ENCODE results near the gene FAM193A. TPM values are rescaled to one million over a fixed set of nuclear protein-coding genes. Genes with fewer than 3 reads are reported as not detected.

Gene FAM193A
- total and polyA plus RNA-seq, 2 experiments from 2014 or later = 12.0 to 22.9 TPM

DNA sequence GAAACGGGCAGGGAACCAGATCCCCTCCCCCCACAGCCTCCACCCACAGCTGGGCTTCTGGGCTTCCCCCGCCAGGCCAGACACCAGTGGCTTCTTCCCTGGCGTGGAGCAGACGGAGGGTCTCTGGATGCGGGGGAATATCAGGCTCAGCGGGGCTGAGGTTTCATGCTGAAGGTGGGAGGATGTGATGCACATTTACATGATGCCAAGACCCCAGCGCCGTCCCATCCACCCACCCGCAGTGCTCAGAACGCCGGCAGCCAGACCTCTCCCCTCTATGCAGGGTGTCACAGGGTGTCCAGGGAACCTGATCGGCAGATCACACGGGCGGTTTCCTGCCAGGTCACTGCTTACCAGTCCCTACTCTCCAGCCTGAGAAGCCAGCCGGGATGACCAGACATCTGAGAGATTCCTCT, 232.5 kb downstream of the FAM193A start:
- no peaks in the 10 kb centered on the region for H4K20me1 ChIP-seq (replicated peaks; ENCODE audit: insufficient read depth)
- H2AFZ ChIP-seq = peak overlapping the region; percentile 80
- no peak for DNase-seq (ENCODE audit: low spot score)
- peaks cover 13% of the 10 kb centered on the region for H3K4me1 ChIP-seq (ENCODE audit: insufficient read depth)
- peak; percentile 8; the same call in 1 of the 3 replicates for ATAC-seq
- peaks cover 7% of the 10 kb centered on the region; the same call in 1 of the 3 replicates for H3K36me3 Mint-ChIP-seq (ENCODE audit: low read depth)
- no peaks in the 10 kb centered on the region for H3F3A ChIP-seq (replicated peaks; ENCODE audit: low read depth)
- H3K79me2 ChIP-seq (replicated peaks; ENCODE audit: insufficient read depth) = no peaks in the 10 kb centered on the region
- no peaks in the 10 kb centered on the region for H3K36me3 ChIP-seq (ENCODE audit: insufficient read depth)
- H3K27me3 ChIP-seq (ENCODE audit: insufficient read depth) = no peaks in the 10 kb centered on the region
- peaks cover 6% of the 10 kb centered on the region; the same call in 2 of the 3 replicates for H3K9me3 Mint-ChIP-seq
- peaks cover 11% of the 10 kb centered on the region for H3K4me1 Mint-ChIP-seq
- no peak overlapping the region for H3K4me3 Mint-ChIP-seq
- H3K9me2 ChIP-seq (ENCODE audit: insufficient read depth) = no peaks in the 10 kb centered on the region
- 0 out of 2 replicates have a peak overlapping the region, but pooled peaks have one; percentile 21 for H3K4me2 ChIP-seq
- H3K27ac Mint-ChIP-seq = no peak overlapping the region
- no peak overlapping the region for H3K4me3 ChIP-seq
- H3K27ac ChIP-seq (ENCODE audit: low read depth) = no peak overlapping the region
- H3K27me3 Mint-ChIP-seq (ENCODE audit: insufficient read depth, low read depth, poor library complexity) = peaks cover 3% of the 10 kb centered on the region
- TF ChIP-seq POLR2AphosphoS5 (IDR thresholded peaks at IDR 0.05; ENCODE audit: low read depth) = no peak
- TF ChIP-seq JUNB (IDR thresholded peaks at IDR 0.05; ENCODE audit: unreplicated experiment) = no peak
- TF ChIP-seq REST (IDR thresholded peaks at IDR 0.05; ENCODE audit: unreplicated experiment) = no peak
- TF ChIP-seq ZNF114 (CRISPR knock-in tag; IDR thresholded peaks at IDR 0.05) = no peak
- no peak for TF ChIP-seq ZNF331 (CRISPR knock-in tag; IDR thresholded peaks at IDR 0.05; ENCODE audit: low read depth)
- no peak for TF ChIP-seq EZH2phosphoT487 (IDR thresholded peaks at IDR 0.05; ENCODE audit: unreplicated experiment)
- TF ChIP-seq ETS1 (IDR thresholded peaks at IDR 0.05) = no peak

- Mint-ChIP-seq H3K9me3 (peaks cover 4% of the 10 kb centered on the region; the same call in 2 of the 3 replicates), H3K4me3 (no peak overlapping the region), H3K27ac (no peak overlapping the region), H3K36me3 (ENCODE audit: low read depth) (peaks cover 3% of the 10 kb centered on the region; the same call in 1 of the 3 replicates), H3K4me1 (peaks cover 11% of the 10 kb centered on the region), H3K27me3 (ENCODE audit: insufficient read depth, low read depth, poor library complexity) (no peaks in the 10 kb centered on the region)
- Histone ChIP-seq H3K4me2 (no peak overlapping the region), H2AFZ (peak overlapping the region; percentile 53; the same call in 1 of the 2 replicates), H3K27ac (ENCODE audit: low read depth) (no peak overlapping the region), H3K4me3 (no peak overlapping the region), H3K79me2 (replicated peaks; ENCODE audit: insufficient read depth) (no peaks in the 10 kb centered on the region), H3K4me1 (ENCODE audit: insufficient read depth) (peaks cover 13% of the 10 kb centered on the region), H4K20me1 (replicated peaks; ENCODE audit: insufficient read depth) (no peaks in the 10 kb centered on the region), H3F3A (replicated peaks; ENCODE audit: low read depth) (no peaks in the 10 kb centered on the region), H3K36me3 (ENCODE audit: insufficient read depth) (no peaks in the 10 kb centered on the region), H3K9me2 (ENCODE audit: insufficient read depth) (no peaks in the 10 kb centered on the region), H3K27me3 (ENCODE audit: insufficient read depth) (no peaks in the 10 kb centered on the region)
- ATAC-seq (no peak), DNase-seq (ENCODE audit: low spot score) (no peak)
- no peak for TF ChIP-seq ZNF462 (CRISPR knock-in tag; IDR thresholded peaks at IDR 0.05)
- TF ChIP-seq NANOG (IDR thresholded peaks at IDR 0.05; ENCODE audit: borderline replicate concordance) = no peak
- TF ChIP-seq POLR2AphosphoS5 (IDR thresholded peaks at IDR 0.05; ENCODE audit: low read depth) = no peak
- no peak for TF ChIP-seq CREB1 (CRISPR knock-in tag; IDR thresholded peaks at IDR 0.05; ENCODE audit: low read depth)
- no peak for TF ChIP-seq JUNB (IDR thresholded peaks at IDR 0.05; ENCODE audit: unreplicated experiment)
- no peak for TF ChIP-seq ZNF114 (CRISPR knock-in tag; IDR thresholded peaks at IDR 0.05)
Measured at GRCh38 chr4:2771264-2771663, 234.8 kb downstream of the FAM193A start.
